Kidney (tissue), 14 donors: Measurements from ENCODE around the gene MIF4GD. TPM values are rescaled to one million over a fixed set of nuclear protein-coding genes. Genes with fewer than 3 reads are reported as not detected.
A peak's percentile ranks its signal among the peaks of the same experiment; 100 is the strongest.

Experiments
- DNase-seq, 5 donors: peaks; one replicate each; pipeline ENCODE4 v3.0.0-alpha.2; 2013 to 2020
- FAIRE-seq: peaks from 2 replicates; lab custom pipeline; 2012; peaks lifted over from hg19 to GRCh38; lab: Jason Lieb, UNC
- H3K27ac ChIP-seq, 2 donors: one replicate each; pipeline ENCODE4 v1.7.0; 2013; ENCODE audit warnings: low read depth in 2 of 2, low read length in 2 of 2, inconsistent platforms in 1 of 2
- H3K27me3 ChIP-seq: one replicate; pipeline ENCODE4 v1.7.1; 2013; ENCODE audit warnings: low read length, inconsistent platforms; ENCODE audit not compliant: control insufficient read depth, insufficient read depth
- H3K36me3 ChIP-seq, 3 donors: one replicate each; pipeline versions ENCODE4 v1.7.0 to v1.7.1; 2013; ENCODE audit warnings: low read length in 3 of 3, control low read depth in 1 of 3, inconsistent platforms in 1 of 3; ENCODE audit not compliant: insufficient read depth in 3 of 3, control insufficient read depth in 2 of 3
- H3K4me1 ChIP-seq, 3 donors: one replicate each; pipeline versions ENCODE4 v1.7.0 to v1.7.1; 2013; ENCODE audit warnings: low read length in 3 of 3, inconsistent platforms in 1 of 3, low read depth in 1 of 3; ENCODE audit not compliant: control insufficient read depth in 2 of 3, insufficient read depth in 2 of 3
- H3K4me3 ChIP-seq, 3 donors: one replicate each; pipeline versions ENCODE4 v1.7.0 to v1.8.1; 2013; ENCODE audit warnings: low read length in 3 of 3, control low read depth in 1 of 3, inconsistent platforms in 1 of 3
- H3K9ac ChIP-seq, 3 donors: one replicate each; pipeline versions ENCODE4 v1.7.0 to v1.7.1; 2013; ENCODE audit warnings: low read length in 3 of 3, control low read depth in 1 of 3, inconsistent platforms in 1 of 3
- H3K9me3 ChIP-seq, 3 donors: one replicate each; pipeline versions ENCODE4 v1.7.0 to v1.7.1; 2013; ENCODE audit warnings: low read length in 3 of 3, control low read depth in 1 of 3, inconsistent platforms in 1 of 3; ENCODE audit not compliant: control insufficient read depth in 2 of 3, insufficient read depth in 1 of 3
- intact Hi-C: fragments of 100-400 bp; cut with DNase I; formaldehyde crosslinking; loops from one replicate; pipeline ENCODE4 v1.11.1; 2022
- polyA plus RNA-seq: library from polyadenylated mRNA; stranded (reverse); fragments of 350-450 nt; fragmentation: Illumina TruSeq; extraction: RNeasy Lipid Tissue Mini Kit (QIAGEN cat#74804); gene quantifications from one replicate; pipeline ENCODE4 v1.2.3, GENCODE V29; 2014; ENCODE audit warnings: low read depth, low replicate concordance; ENCODE audit not compliant: insufficient read depth
- total RNA-seq: library from RNA; stranded (reverse); fragmentation: NEBNext Ultra II Directional; extraction: Animal tissue kit (Norgen Biotek cat#: 25700); gene quantifications from one replicate; pipeline ENCODE4 v1.2.1, GENCODE V29; 2021
- TF ChIP-seq, protein P1 (sequence below): IDR thresholded peaks from 3 replicates; pipeline ENCODE4 v1.5.1; 2012; ENCODE audit warnings: mild to moderate bottlenecking, moderate library complexity, borderline replicate concordance; ENCODE audit not compliant: insufficient read depth; ENCODE audit errors: extremely low read depth
- donor health status: control.
- donor health status: control.
- donor health status: control.
- donor health status: control.
- donor health status: control.
- donor health status: DM: yes; HTN: yes; CAD: no.
- donor health status: Normal renal cell carcinoma (clear cell type).

MIF4GD gene
- total and polyA plus RNA-seq, 2 donors from 2014 or later = 28.2 to 30.1 TPM

- H3K27ac ChIP-seq = no peak overlapping the region
- H3K4me3 ChIP-seq = no peak overlapping the region
- H3K9me3 ChIP-seq = no peaks in the 10 kb centered on the region
- TF ChIP-seq, protein P1, sequence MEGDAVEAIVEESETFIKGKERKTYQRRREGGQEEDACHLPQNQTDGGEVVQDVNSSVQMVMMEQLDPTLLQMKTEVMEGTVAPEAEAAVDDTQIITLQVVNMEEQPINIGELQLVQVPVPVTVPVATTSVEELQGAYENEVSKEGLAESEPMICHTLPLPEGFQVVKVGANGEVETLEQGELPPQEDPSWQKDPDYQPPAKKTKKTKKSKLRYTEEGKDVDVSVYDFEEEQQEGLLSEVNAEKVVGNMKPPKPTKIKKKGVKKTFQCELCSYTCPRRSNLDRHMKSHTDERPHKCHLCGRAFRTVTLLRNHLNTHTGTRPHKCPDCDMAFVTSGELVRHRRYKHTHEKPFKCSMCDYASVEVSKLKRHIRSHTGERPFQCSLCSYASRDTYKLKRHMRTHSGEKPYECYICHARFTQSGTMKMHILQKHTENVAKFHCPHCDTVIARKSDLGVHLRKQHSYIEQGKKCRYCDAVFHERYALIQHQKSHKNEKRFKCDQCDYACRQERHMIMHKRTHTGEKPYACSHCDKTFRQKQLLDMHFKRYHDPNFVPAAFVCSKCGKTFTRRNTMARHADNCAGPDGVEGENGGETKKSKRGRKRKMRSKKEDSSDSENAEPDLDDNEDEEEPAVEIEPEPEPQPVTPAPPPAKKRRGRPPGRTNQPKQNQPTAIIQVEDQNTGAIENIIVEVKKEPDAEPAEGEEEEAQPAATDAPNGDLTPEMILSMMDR = peak; percentile 73
- peaks cover 0 to 2% (median 0%) of the 10 kb centered on the region in 3 donors for H3K4me1 ChIP-seq
- no peaks in the 10 kb centered on the region for H3K27me3 ChIP-seq
- FAIRE-seq (no peak), DNase-seq (peak; percentile 56 to 82 (median 64))
- H3K9ac ChIP-seq = peak overlapping the region in 1 of 3 donors; percentile 12
- intact Hi-C loops = no loop called here
- peaks cover 8 to 67% (median 41%) of the 10 kb centered on the region in 3 donors for H3K36me3 ChIP-seq
Measured at GRCh38 chr17:75238684-75239191, 32.3 kb downstream of the MIF4GD start.

GRCh38 chr17:75238020-75238580 lies 32.9 kb downstream of the MIF4GD start:
- DNase-seq (peak in 1 of 5 donors; percentile 45), FAIRE-seq (no peak)
- Histone ChIP-seq H3K27me3 (no peaks in the 10 kb centered on the region), H3K9me3 (no peaks in the 10 kb centered on the region), H3K9ac (peak overlapping the region in 1 of 3 donors; percentile 12), H3K36me3 (peaks cover 7 to 61% (median 36%) of the 10 kb centered on the region in 3 donors), H3K27ac (no peak overlapping the region), H3K4me3 (no peak overlapping the region), H3K4me1 (peaks cover 0 to 2% (median 0%) of the 10 kb centered on the region in 3 donors)
- intact Hi-C loops = no loop called here
- TF ChIP-seq, protein P1 = no peak

GRCh38 chr17:75237100-75238014 lies 33.7 kb downstream of the MIF4GD start:
- Histone ChIP-seq H3K9ac (no peak overlapping the region), H3K36me3 (peaks cover 5 to 61% (median 38%) of the 10 kb centered on the region in 3 donors), H3K4me3 (no peak overlapping the region), H3K27me3 (no peaks in the 10 kb centered on the region), H3K27ac (no peak overlapping the region), H3K4me1 (peaks cover 0 to 2% (median 0%) of the 10 kb centered on the region in 3 donors), H3K9me3 (no peaks in the 10 kb centered on the region)
- TF ChIP-seq, protein P1 = no peak
- FAIRE-seq (no peak), DNase-seq (peak in 1 of 5 donors; percentile 35)
- intact Hi-C loops = no loop called here
